SJCRH30 (cell line): ENCODE results near the gene NDUFB3. TPM values are rescaled to one million over a fixed set of nuclear protein-coding genes. Genes with fewer than 3 reads are reported as not detected.
"Not testable (repeated sequence)": the region's sequence is repeated elsewhere in the genome, so short reads cannot be mapped to it uniquely, and the experiment has no call there.

Experiments used
- DNase-seq, 2 experiments: peaks; one replicate each; pipeline ENCODE4 v3.0.0-alpha.2; 2015 to 2020
- H3K27ac ChIP-seq: fragments of 250-450 bp; sonication (Bioruptor Pico); 2 replicates; pipeline ENCODE4 v1.5.1; 2020; ENCODE audit warnings: mild to moderate bottlenecking, moderate library complexity
- H3K27me3 ChIP-seq: fragments of 250-450 bp; sonication (Bioruptor Pico); 2 replicates; pipeline ENCODE4 v1.5.1; 2020; ENCODE audit warnings: mild to moderate bottlenecking, moderate library complexity
- H3K36me3 ChIP-seq: fragments of 250-450 bp; sonication (Bioruptor Pico); 2 replicates; pipeline ENCODE4 v1.5.1; 2020; ENCODE audit warnings: mild to moderate bottlenecking, moderate library complexity
- H3K4me1 ChIP-seq: fragments of 250-450 bp; sonication (Bioruptor Pico); 2 replicates; pipeline ENCODE4 v1.5.1; 2020; ENCODE audit warnings: mild to moderate bottlenecking, moderate library complexity
- H3K4me3 ChIP-seq: fragments of 250-450 bp; sonication (Bioruptor Pico); 2 replicates; pipeline ENCODE4 v1.5.1; 2020; ENCODE audit warnings: mild to moderate bottlenecking, moderate library complexity
- H3K9me3 ChIP-seq: fragments of 250-450 bp; sonication (Bioruptor Pico); replicated peaks from 2 replicates; pipeline ENCODE4 v1.5.1; 2020; ENCODE audit warnings: mild to moderate bottlenecking, moderate library complexity
- total RNA-seq: library from RNA; depleted of rRNA; stranded (reverse); fragments of >200 nt; shearing (Covaris generic); gene quantifications from 2 replicates; pipeline ENCODE4 v1.2.3, GENCODE V29; 2014

Gene NDUFB3
- total RNA-seq, 1 experiment from 2014 or later: 138 TPM

GRCh38 chr2:201063516-201063915, 8.3 kb upstream of the NDUFB3 start:
- not testable (repeated sequence) for H3K4me3 ChIP-seq, H3K4me1 ChIP-seq, DNase-seq, H3K9me3 ChIP-seq, H3K27ac ChIP-seq, H3K36me3 ChIP-seq, H3K27me3 ChIP-seq

- no peaks in the 10 kb centered on the region for H3K36me3 ChIP-seq
- no peak for DNase-seq
These were observed 6.9 kb upstream of the NDUFB3 start for GRCh38 chr2:201064797-201065329.

DNA sequence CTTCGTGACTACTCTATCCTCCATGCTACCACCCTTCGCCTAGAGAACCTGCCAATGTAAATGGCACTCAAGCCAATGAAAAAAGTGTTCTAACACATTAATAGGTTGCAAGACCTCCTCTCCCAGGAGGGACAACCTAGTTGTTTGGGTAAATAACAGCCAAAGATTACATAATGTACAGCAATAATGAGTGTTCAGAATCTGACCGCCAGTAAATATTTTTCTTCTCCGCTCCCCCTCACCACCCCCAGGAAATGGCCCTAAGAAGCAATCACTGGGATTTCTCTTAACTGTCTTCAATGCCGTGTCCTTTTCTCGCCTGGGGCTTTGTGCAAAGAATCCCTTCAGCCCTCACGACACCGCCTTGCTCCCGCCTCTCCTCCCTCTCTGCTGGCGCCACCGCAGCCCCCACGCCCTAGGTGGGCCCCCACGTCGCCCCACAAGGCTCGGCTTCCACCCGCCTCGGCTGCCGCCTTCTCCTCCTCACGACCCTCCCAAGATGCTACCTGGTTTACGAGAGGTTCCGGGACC, 788 bp upstream of the NDUFB3 start:
- Histone ChIP-seq H3K27ac (peak overlapping the region; percentile 93; the same call in 1 of the 2 replicates), H3K9me3 (no peaks in the 10 kb centered on the region), H3K4me1 (0 out of 2 replicates have a peak, but pooled peaks cover 3% of the 10 kb centered on the region), H3K27me3 (no peaks in the 10 kb centered on the region), H3K4me3 (peak overlapping the region; percentile 81), H3K36me3 (no peaks in the 10 kb centered on the region)
- peak in 1 of 2 experiments; percentile 15 for DNase-seq

More at GRCh38 chr2:201064797-201065329, 6.9 kb upstream of the NDUFB3 start:
- no peaks in the 10 kb centered on the region for H3K27me3 ChIP-seq
- H3K9me3 ChIP-seq: no peaks in the 10 kb centered on the region
- no peaks in the 10 kb centered on the region for H3K4me1 ChIP-seq
- H3K4me3 ChIP-seq: no peak overlapping the region
- H3K27ac ChIP-seq: no peak overlapping the region

DNA sequence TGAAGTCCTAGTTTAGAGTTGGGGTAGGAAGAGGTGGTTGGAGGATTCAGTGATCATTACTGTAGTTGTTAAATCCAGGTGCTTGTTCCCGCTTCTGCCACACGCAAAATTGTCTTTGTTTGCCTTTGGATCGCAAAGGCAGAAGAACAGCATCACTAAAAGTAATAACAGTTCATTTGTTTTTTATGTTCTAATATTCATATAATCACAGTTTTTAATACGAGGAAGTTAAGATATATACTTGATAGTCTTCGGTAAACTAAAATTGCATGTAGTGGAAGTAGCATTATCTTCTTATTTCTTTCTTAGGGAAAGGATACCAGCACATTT, 365 bp downstream of the NDUFB3 start:
- H3K4me3 ChIP-seq: peak overlapping the region; percentile 81
- H3K27ac ChIP-seq: peak overlapping the region; percentile 93; the same call in 1 of the 2 replicates
- DNase-seq: no peak

GRCh38 chr2:201073071-201073470, 1.3 kb downstream of the NDUFB3 start:
- DNase-seq: no peak
- Histone ChIP-seq H3K4me3 (no peak overlapping the region), H3K27ac (no peak overlapping the region)

More for the DNA sequence above, 365 bp downstream of the NDUFB3 start:
- no peaks in the 10 kb centered on the region for H3K9me3 ChIP-seq
- no peaks in the 10 kb centered on the region for H3K27me3 ChIP-seq
- 0 out of 2 replicates have a peak, but pooled peaks cover 3% of the 10 kb centered on the region for H3K4me1 ChIP-seq
- no peaks in the 10 kb centered on the region; the same call in 1 of the 2 replicates for H3K36me3 ChIP-seq

GRCh38 chr2:201074996-201075395, 3.2 kb downstream of the NDUFB3 start:
- H3K9me3 ChIP-seq: no peaks in the 10 kb centered on the region
- peaks cover 11% of the 10 kb centered on the region; the same call in 1 of the 2 replicates for H3K36me3 ChIP-seq
- H3K4me1 ChIP-seq: 0 out of 2 replicates have a peak, but pooled peaks cover 3% of the 10 kb centered on the region
- H3K27me3 ChIP-seq: no peaks in the 10 kb centered on the region
- H3K4me3 ChIP-seq: no peak overlapping the region
- H3K27ac ChIP-seq: no peak overlapping the region
- no peak for DNase-seq

More at GRCh38 chr2:201073071-201073470, 1.3 kb downstream of the NDUFB3 start:
- no peaks in the 10 kb centered on the region for H3K9me3 ChIP-seq
- no peaks in the 10 kb centered on the region; the same call in 1 of the 2 replicates for H3K36me3 ChIP-seq
- H3K4me1 ChIP-seq: 0 out of 2 replicates have a peak, but pooled peaks cover 3% of the 10 kb centered on the region
- no peaks in the 10 kb centered on the region for H3K27me3 ChIP-seq

GRCh38 chr2:201084863-201085262, 13.1 kb downstream of the NDUFB3 start:
- Histone ChIP-seq H3K4me3 (no peak overlapping the region), H3K27me3 (no peaks in the 10 kb centered on the region), H3K9me3 (no peaks in the 10 kb centered on the region), H3K36me3 (peaks cover 41% of the 10 kb centered on the region), H3K4me1 (no peaks in the 10 kb centered on the region), H3K27ac (no peak overlapping the region)
- DNase-seq: no peak

DNA sequence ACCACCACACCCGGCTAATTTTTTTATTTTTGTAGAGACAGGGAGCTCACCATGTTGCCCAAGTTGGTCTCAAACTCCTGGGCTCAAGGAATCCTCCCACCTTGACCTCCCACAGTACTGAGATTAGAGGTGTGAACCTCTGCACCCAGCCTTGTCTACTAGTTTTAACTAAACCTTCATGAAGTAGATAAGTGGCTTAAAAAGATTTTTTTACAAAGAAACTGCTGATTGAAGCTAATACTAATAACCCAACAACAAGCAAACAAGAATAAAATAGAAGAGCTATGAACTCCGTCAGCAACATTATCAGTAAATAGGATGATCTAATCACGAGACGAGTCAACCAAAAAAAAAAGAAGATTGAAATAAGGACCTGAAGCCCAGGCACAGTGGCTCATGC, 18.8 kb downstream of the NDUFB3 start:
- Histone ChIP-seq H3K4me1 (no peaks in the 10 kb centered on the region), H3K9me3 (no peaks in the 10 kb centered on the region), H3K27me3 (no peaks in the 10 kb centered on the region), H3K27ac (no peak overlapping the region), H3K4me3 (no peak overlapping the region), H3K36me3 (peaks cover 15% of the 10 kb centered on the region; the same call in 1 of the 2 replicates)
- no peak for DNase-seq

- Histone ChIP-seq H3K27me3 (no peaks in the 10 kb centered on the region), H3K4me3 (no peak overlapping the region), H3K9me3 (no peaks in the 10 kb centered on the region), H3K27ac (no peak overlapping the region), H3K4me1 (no peaks in the 10 kb centered on the region), H3K36me3 (no peaks in the 10 kb centered on the region)
- no peak for DNase-seq
These were observed 21.8 kb downstream of the NDUFB3 start for GRCh38 chr2:201093573-201093972.

DNA sequence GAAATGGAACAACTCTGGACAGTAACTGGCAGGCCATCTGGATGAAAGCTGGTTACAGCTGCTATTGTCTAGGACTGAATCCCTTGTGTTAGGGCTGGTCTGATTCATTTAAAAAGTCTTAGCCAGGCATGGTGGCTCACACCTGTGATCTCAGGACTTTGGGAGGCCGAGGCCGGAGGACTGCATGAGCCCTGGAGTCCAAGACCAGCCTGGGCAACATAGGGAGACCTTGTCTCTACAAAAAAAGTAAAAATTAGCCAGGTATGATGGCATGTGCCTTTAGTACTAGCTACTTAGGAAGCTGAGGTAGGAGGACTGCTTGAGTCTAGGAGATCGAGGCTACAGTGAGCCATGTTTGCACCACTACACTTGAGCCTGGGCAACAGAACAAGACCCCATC, 28.7 kb downstream of the NDUFB3 start:
- no peaks in the 10 kb centered on the region for H3K9me3 ChIP-seq
- no peak overlapping the region for H3K4me3 ChIP-seq
- H3K27me3 ChIP-seq: no peaks in the 10 kb centered on the region
- H3K36me3 ChIP-seq: no peaks in the 10 kb centered on the region
- no peak overlapping the region for H3K27ac ChIP-seq
- no peaks in the 10 kb centered on the region for H3K4me1 ChIP-seq
- DNase-seq: no peak

GRCh38 chr2:201105759-201106158, 34.0 kb downstream of the NDUFB3 start:
- H3K27me3 ChIP-seq: no peaks in the 10 kb centered on the region
- peaks cover 1% of the 10 kb centered on the region; the same call in 1 of the 2 replicates for H3K4me1 ChIP-seq
- DNase-seq: no peak
- no peak overlapping the region for H3K4me3 ChIP-seq
- H3K9me3 ChIP-seq: 0 out of 2 replicates have a peak, but pooled peaks cover 3% of the 10 kb centered on the region
- H3K27ac ChIP-seq: no peak overlapping the region
- H3K36me3 ChIP-seq: no peaks in the 10 kb centered on the region

DNA sequence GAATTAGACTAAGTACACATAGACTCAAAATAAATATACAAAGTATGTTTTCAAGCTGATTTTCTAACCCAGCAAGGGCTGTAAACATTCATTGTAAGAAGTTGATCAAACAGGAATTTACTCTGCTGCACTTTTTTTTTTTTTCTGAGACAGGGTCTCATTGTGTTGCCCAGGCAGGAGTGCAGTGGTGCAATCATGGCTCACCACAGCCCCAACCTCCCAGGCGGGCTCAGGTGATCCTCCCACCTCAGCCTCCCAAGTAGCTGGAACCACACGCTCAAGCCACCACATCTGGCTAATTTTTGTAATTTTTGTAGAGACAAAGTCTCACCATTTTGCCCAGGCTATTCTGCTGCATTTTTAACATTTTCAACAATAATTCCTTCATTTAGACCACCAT, 35.8 kb downstream of the NDUFB3 start:
- H3K4me3 ChIP-seq: no peak overlapping the region
- DNase-seq: no peak
- no peak overlapping the region for H3K27ac ChIP-seq
- peaks cover 7% of the 10 kb centered on the region; the same call in 1 of the 2 replicates for H3K4me1 ChIP-seq
- H3K36me3 ChIP-seq: no peaks in the 10 kb centered on the region
- H3K27me3 ChIP-seq: no peaks in the 10 kb centered on the region
- H3K9me3 ChIP-seq: 0 out of 2 replicates have a peak, but pooled peaks cover 3% of the 10 kb centered on the region

GRCh38 chr2:201108341-201108740, 36.5 kb downstream of the NDUFB3 start:
- H3K27me3 ChIP-seq: no peaks in the 10 kb centered on the region
- no peak overlapping the region for H3K27ac ChIP-seq
- H3K4me3 ChIP-seq: no peak overlapping the region
- no peaks in the 10 kb centered on the region for H3K36me3 ChIP-seq
- no peak for DNase-seq
- peaks cover 7% of the 10 kb centered on the region; the same call in 1 of the 2 replicates for H3K4me1 ChIP-seq
- 0 out of 2 replicates have a peak, but pooled peaks cover 3% of the 10 kb centered on the region for H3K9me3 ChIP-seq

DNA sequence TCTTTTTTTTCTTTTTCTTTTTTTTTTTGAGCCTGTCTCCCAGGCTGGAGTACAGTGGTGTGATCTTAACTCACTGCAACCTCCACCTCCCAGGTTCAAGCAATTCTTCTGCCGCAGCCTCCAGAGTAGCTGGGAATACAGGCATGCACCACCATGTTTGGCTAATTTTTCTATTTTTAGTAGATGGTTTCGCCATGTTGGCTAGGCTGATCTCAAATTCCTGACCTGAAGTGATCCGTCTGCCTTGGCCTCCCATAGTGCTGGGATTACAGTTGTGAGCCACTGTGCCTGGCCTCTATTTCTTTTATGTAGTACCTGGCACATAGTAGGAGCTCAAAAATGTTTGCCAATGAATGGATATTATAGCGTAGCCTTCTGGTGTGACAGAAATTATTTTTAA, 37.4 kb downstream of the NDUFB3 start:
- no peaks in the 10 kb centered on the region for H3K27me3 ChIP-seq
- H3K4me3 ChIP-seq: no peak overlapping the region
- no peak for DNase-seq
- no peak overlapping the region for H3K27ac ChIP-seq
- no peaks in the 10 kb centered on the region for H3K36me3 ChIP-seq
- peaks cover 7% of the 10 kb centered on the region; the same call in 1 of the 2 replicates for H3K4me1 ChIP-seq
- 0 out of 2 replicates have a peak, but pooled peaks cover 3% of the 10 kb centered on the region for H3K9me3 ChIP-seq

DNA sequence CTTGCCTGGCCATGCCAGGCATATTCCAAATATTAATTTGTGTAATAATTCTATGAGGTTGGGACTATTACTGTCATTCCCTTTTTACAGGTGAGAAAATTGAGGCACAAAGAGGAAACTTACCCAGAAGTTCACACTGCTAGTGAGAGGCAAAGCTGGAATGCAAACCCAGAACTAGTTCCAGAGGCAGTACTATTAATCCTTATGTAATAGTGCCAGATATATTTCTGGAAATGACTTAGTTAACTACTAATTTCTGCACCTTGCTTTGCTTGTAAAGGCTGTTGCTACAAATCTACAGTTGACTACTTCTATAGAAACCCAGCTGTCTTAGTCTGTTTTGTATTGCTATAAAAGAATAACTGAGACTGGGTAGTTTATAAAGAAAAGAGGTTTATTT, 38.8 kb downstream of the NDUFB3 start:
- Histone ChIP-seq H3K27me3 (no peaks in the 10 kb centered on the region), H3K4me1 (peaks cover 15% of the 10 kb centered on the region), H3K27ac (no peak overlapping the region), H3K4me3 (no peak overlapping the region), H3K9me3 (0 out of 2 replicates have a peak, but pooled peaks cover 3% of the 10 kb centered on the region), H3K36me3 (no peaks in the 10 kb centered on the region)
- no peak for DNase-seq
